Mononuclear cell (primary cell): ENCODE measurements around the gene TIMM10. TPM values are rescaled to one million over a fixed set of nuclear protein-coding genes. Genes with fewer than 3 reads are reported as not detected.

ENCODE experiments used
- H3K27me3 ChIP-seq: 2 replicates; pipeline ENCODE4 v1.6.0; 2011; ENCODE audit warnings: low read length, control low read depth; ENCODE audit not compliant: insufficient read depth
- H3K4me1 ChIP-seq: 2 replicates; pipeline ENCODE4 v1.5.1; 2011; ENCODE audit warnings: mild to moderate bottlenecking, low read length, control low read depth; ENCODE audit not compliant: insufficient read depth
- H3K4me3 ChIP-seq: 2 replicates; pipeline ENCODE4 v1.5.1; 2011; ENCODE audit warnings: mild to moderate bottlenecking, low read length, moderate library complexity
- H3K9me3 ChIP-seq: 2 replicates; pipeline ENCODE4 v1.5.1; 2011; ENCODE audit warnings: low read depth, mild to moderate bottlenecking, control low read depth, low read length
- total RNA-seq: library from RNA; depleted of rRNA; stranded (reverse); fragments of >200 nt; gene quantifications from one replicate; pipeline ENCODE4 v1.2.3, GENCODE V29; 2012

TIMM10 gene
- total RNA-seq, 1 donor = 4.8 TPM

GRCh38 chr11:57501953-57502352, 28.6 kb downstream of the TIMM10 start:
- no peaks in the 10 kb centered on the region for H3K27me3 ChIP-seq
- H3K4me1 ChIP-seq = peaks cover 8% of the 10 kb centered on the region
- H3K9me3 ChIP-seq = no peaks in the 10 kb centered on the region
- H3K4me3 ChIP-seq = no peak overlapping the region

- no peak overlapping the region for H3K4me3 ChIP-seq
- H3K27me3 ChIP-seq = no peaks in the 10 kb centered on the region
- H3K4me1 ChIP-seq = peaks cover 8% of the 10 kb centered on the region
- H3K9me3 ChIP-seq = no peaks in the 10 kb centered on the region
Observed at GRCh38 chr11:57500926-57501325, 29.6 kb downstream of the TIMM10 start.

- Histone ChIP-seq H3K4me1 (peaks cover 8% of the 10 kb centered on the region), H3K4me3 (no peak overlapping the region), H3K27me3 (no peaks in the 10 kb centered on the region), H3K9me3 (no peaks in the 10 kb centered on the region)
Observed at GRCh38 chr11:57500515-57500914, 30.0 kb downstream of the TIMM10 start.

DNA sequence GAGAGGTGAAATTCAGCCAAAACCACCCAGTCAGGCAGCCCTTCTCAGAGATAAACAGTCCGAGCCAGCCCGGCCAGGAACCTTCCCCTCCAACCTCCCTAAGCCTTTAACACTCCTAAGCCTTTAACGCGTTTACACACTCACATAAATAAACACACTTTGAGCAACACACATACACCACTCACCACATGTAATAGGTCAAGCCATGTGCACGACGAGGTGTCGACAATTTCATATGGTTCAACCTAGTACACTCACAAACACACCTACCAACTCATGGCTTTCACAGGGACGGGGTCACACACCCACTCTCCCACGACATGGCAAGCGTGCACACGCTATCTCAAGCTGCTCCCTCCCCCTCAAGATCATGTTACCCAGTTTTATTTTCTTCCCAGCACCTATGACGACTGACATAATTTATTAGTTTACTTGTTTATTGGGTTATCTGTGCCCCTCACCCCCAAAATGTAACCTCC, 30.5 kb downstream of the TIMM10 start:
- H3K4me3 ChIP-seq = no peak overlapping the region
- H3K4me1 ChIP-seq = peaks cover 8% of the 10 kb centered on the region
- H3K9me3 ChIP-seq = no peaks in the 10 kb centered on the region
- H3K27me3 ChIP-seq = no peaks in the 10 kb centered on the region

- H3K9me3 ChIP-seq = no peaks in the 10 kb centered on the region
- peaks cover 8% of the 10 kb centered on the region for H3K4me1 ChIP-seq
- no peaks in the 10 kb centered on the region for H3K27me3 ChIP-seq
- H3K4me3 ChIP-seq = no peak overlapping the region
Observed at GRCh38 chr11:57499413-57499982, 31.1 kb downstream of the TIMM10 start.

GRCh38 chr11:57498540-57498939, 32.0 kb downstream of the TIMM10 start:
- Histone ChIP-seq H3K4me3 (no peak overlapping the region), H3K27me3 (no peaks in the 10 kb centered on the region), H3K9me3 (no peaks in the 10 kb centered on the region), H3K4me1 (peaks cover 10% of the 10 kb centered on the region)

- no peaks in the 10 kb centered on the region for H3K27me3 ChIP-seq
- H3K4me1 ChIP-seq = peaks cover 13% of the 10 kb centered on the region
- H3K9me3 ChIP-seq = no peaks in the 10 kb centered on the region
- H3K4me3 ChIP-seq = no peak overlapping the region
Observed at GRCh38 chr11:57497303-57498247, 33.0 kb downstream of the TIMM10 start.

DNA sequence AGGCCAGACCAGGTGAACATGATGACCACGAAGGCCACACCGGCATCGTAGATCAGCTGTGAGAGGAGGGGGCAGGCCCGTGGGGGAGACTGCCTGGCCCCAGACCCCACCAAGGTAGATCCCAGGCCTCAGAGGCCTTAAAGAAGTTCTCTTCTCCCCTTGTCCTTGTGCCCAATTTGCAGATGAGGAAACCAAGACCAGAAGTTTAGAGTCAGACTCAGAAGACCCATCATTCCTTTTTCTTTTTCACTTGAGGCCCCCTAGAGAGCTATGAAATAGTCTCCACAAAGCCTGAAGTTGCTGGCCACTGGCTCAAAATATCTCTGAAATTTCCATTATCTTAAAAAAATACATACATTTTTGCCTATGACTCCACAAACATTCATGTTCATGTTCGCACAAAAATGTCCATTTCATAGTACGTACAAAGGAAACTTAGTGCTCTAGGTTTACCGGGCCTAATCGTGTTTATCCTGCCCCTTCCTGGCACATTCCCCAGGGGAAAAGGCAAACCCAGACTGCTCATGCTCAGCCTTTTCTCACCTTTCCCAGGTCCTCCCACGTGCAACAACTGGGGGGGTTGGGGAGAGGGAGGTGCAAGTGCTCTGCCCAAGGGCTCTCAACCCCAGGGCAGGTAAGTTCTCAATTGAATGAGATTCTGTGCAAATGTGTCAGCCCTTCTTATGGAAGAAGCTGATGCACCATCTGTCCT, 34.3 kb downstream of the TIMM10 start:
- no peak overlapping the region for H3K4me3 ChIP-seq
- H3K4me1 ChIP-seq = peaks cover 13% of the 10 kb centered on the region
- no peaks in the 10 kb centered on the region for H3K9me3 ChIP-seq
- H3K27me3 ChIP-seq = no peaks in the 10 kb centered on the region

- H3K27me3 ChIP-seq = no peaks in the 10 kb centered on the region
Observed at GRCh38 chr11:57493507-57494503, 36.7 kb downstream of the TIMM10 start.

GRCh38 chr11:57491371-57492061, 39.0 kb downstream of the TIMM10 start:
- no peak overlapping the region for H3K4me3 ChIP-seq
- H3K4me1 ChIP-seq = peaks cover 5% of the 10 kb centered on the region
- H3K9me3 ChIP-seq = no peaks in the 10 kb centered on the region
- H3K27me3 ChIP-seq = no peaks in the 10 kb centered on the region

More at GRCh38 chr11:57493507-57494503, 36.7 kb downstream of the TIMM10 start:
- H3K9me3 ChIP-seq = no peaks in the 10 kb centered on the region
- H3K4me1 ChIP-seq = peaks cover 5% of the 10 kb centered on the region
- no peak overlapping the region for H3K4me3 ChIP-seq

DNA sequence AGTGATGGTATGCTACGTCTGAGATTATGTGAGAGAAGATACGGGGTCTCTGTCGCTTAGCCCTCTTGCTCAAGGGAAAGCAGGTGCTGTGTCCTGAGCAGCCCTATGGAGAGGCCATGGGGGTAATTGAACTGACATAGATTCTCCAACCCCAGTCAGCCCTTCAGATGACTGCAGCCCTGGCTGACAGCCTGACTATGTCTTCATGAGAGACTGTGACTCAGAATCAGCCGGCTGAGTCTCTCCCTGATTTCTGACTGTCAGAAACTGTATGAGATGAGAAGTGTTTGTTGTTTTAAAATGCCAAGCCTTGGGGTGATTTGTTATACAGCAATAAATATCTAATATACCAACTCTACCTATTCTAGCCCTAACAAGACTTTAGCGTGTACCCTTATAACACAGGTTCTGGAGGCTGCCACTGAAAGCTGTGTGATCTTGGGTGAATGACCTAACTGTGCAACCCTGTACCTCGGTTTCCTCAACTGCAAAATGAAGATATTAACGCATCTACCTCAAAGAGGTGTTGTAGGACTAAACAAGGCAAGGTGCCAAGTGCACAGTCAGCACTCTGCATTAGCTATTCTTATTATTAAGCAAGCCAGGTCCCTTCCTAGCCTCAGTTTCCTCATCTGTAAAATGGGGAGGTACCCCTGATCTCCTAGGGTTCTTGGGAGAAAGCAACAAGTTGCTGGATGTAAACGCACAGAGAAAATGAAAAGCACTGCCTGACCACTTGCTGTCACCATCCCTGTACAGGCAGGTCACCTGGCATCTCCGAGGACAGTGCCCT, 39.9 kb downstream of the TIMM10 start:
- H3K4me1 ChIP-seq = peaks cover 10% of the 10 kb centered on the region
- no peaks in the 10 kb centered on the region for H3K27me3 ChIP-seq
- no peak overlapping the region for H3K4me3 ChIP-seq
- no peaks in the 10 kb centered on the region for H3K9me3 ChIP-seq

DNA sequence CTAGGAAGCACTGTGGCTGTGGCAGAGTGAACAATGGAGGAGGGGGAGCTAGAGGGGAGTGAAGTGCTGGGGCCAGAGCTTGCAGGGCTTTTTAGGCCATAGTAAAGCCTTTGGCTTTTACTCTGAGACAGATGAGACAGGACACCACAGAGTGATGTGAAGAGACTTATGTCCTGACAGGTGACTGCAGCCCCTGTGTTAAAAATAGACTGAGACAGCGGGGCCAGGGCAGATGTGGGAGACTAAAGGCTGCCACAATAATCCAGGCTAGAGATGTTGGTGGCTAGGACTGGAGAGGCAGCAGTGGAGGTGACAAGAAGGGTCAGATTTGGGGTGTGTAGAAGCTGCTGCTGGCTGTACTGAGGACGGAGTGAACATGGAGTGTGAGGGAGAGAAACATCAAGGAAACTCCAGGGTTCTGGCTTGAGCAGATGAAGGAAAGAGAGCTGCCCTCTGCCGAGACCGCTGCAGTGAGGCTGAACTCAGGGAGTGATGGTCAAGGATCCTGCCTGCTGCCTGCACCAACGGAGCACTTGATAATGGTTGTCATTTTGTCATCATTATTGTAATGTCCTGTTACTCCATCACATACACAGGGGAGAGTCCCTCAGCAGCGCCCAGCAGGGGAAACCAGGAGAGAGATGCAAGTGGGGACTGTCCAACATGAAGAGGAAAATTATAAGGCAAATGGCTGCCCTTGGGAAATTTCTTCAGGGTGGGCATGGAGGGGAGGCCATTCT, 42.5 kb downstream of the TIMM10 start:
- Histone ChIP-seq H3K9me3 (no peaks in the 10 kb centered on the region), H3K4me1 (peaks cover 31% of the 10 kb centered on the region), H3K4me3 (no peak overlapping the region), H3K27me3 (no peaks in the 10 kb centered on the region)
